UCSD-AML1 (cell line): Measurements from ENCODE around the gene HES5.
A peak's percentile ranks its signal among the peaks of the same experiment; 100 is the strongest.

Source experiments
- DNase-seq: peaks from one replicate; lab custom pipeline; 2025; ENCODE audit not compliant: unreplicated experiment; lab: John Stamatoyannopoulos, UW

HES5 gene

DNA sequence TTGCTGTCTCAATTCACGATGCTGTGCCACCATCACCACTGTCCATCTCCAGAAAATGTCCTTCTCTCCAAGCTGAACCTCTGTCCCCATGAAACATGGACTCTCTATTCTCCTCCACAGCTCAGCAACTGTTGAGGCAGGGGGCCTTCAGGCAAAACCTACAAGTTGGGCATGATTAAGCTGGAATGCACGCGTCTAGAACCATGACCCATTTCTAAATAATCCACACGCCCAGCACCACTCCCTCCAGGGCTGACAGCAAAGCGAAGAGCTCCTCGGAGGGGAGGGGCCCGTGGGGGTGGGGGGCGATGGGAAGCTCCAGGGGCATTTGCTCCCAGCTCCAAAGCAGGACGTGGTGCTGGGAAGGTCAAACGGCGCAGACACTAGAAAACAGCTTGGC is 3.3 kb upstream of the HES5 start:
- DNase-seq: no peak

DNA sequence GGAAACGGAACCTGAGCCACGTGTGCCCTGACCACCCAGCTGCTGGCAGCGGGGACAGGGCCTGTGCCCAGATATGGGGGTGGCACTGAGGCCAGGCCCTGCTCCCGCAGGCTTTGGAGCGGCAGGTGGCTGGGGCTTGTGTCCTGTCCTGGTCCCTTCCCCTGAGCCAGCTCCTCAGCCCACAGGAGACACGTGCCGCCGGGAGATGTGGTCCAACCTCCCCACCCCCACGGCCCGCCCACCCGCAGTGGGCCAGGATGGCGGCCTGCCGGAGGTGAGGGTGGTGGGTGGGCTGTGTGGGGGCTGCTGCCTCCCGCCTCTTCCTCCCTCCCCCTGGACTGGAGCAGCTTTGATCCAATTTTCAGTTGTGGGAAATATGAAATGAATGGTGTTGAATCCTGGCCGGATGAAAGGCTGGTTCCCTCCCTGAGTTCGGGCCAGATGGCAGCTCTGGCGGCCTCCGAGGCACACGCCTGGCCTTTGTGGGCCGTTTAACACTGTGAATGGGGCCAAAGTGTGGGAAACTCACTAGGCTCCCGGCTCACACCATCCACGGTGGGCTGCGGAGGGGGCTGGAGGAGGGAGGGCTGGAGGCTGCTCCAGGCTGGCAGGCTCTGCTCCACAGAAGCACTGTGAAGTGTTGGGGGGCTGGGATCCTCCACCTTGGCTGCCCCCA is 2.6 kb upstream of the HES5 start:
- no peak for DNase-seq

- peak; percentile 68 for DNase-seq
These were observed 674 bp upstream of the HES5 start for GRCh38 chr1:2530513-2531361.

- no peak for DNase-seq
These were observed 888 bp downstream of the HES5 start for GRCh38 chr1:2528966-2529783.

DNA sequence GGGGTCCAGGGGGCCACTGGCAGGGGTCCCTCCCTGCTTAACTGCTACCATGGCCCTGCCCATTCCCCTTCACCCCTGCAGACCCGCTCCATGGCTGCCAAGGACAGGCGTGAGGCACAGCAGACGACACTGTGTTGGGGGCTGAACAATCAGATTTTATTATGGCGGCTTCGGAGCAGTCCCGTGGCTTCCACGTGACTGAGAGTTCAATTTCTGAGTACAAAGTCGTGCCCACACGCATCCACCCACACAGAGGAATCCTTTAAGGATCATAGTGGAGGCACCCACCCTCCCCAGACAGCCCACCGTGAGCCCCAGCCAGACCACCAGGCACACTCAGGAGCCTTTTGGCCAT is 1.5 kb downstream of the HES5 start:
- no peak for DNase-seq

DNA sequence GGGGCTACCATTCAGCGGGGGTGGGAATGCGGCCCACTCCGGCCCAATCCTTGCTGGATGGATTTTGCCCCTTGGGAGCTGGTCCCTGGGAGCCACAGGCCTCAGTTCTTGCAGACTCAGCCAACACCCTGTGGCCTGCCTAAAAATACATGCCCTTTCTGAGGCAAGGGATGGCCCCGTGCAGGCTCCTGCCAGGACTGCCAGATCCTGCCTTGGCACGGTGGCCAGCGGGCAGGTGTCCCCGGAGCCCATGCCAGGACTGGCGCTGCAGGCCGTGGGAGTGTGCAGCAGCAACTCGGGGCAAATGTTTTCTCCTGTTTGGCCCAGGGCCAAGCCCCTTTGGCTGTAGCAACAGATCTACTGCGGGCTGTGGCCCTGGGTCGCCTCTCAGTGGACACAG is 2.0 kb downstream of the HES5 start:
- DNase-seq: no peak

- DNase-seq: no peak
These were observed 2.6 kb downstream of the HES5 start for GRCh38 chr1:2527556-2527860.

GRCh38 chr1:2526824-2527555 is 3.1 kb downstream of the HES5 start:
- DNase-seq: no peak

- DNase-seq: peak; percentile 93
These were observed 3.9 kb downstream of the HES5 start, which contains the start of gene PANK4 for GRCh38 chr1:2525920-2526823. PANK4 (minus strand) TSS chr1:2526596; CDS start chr1:2526587, 9 bp downstream.

- no peak for DNase-seq
These were observed 4.5 kb downstream of the HES5 start for GRCh38 chr1:2525572-2525919.

DNA sequence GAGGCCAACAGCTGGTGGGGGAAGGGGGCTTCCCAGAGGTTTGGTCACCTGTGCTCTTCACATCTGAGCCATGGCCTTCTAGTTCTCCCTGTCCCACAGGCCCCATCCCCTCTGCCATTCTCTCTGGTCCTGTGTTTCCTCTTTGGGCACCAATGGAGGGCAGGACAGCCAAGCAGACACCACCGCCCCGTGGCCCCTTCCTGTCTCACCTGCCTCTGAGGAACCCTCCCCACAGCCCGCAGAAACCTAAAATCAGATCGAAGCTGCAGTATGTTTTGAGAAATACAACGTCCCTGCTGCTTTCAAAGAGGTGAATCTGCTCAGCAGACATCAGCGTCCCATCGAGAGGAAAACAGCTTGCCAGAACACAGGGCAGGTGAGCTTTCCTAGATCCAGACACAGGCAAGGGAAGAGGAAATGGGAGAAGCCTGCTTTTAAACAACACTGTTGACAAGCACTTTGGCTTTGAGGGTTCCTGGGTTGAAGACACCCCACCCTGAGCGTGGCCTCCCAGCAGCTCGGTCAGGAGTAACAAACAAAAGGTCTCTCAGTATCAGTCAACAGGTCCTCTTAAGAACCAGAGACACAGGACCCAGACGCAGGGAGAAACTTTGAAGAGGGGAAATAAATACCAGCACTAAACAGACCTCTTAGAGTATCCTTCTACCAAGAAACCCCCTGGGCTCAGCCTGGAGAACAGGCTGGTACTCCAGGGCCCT is 6.0 kb downstream of the HES5 start:
- DNase-seq: no peak

- no peak for DNase-seq
These were observed 6.7 kb downstream of the HES5 start for GRCh38 chr1:2523191-2523890.

- no peak for DNase-seq
These were observed 7.8 kb downstream of the HES5 start for GRCh38 chr1:2522230-2522629.

- no peak for DNase-seq
These were observed 9.3 kb downstream of the HES5 start for GRCh38 chr1:2520806-2521205.

DNA sequence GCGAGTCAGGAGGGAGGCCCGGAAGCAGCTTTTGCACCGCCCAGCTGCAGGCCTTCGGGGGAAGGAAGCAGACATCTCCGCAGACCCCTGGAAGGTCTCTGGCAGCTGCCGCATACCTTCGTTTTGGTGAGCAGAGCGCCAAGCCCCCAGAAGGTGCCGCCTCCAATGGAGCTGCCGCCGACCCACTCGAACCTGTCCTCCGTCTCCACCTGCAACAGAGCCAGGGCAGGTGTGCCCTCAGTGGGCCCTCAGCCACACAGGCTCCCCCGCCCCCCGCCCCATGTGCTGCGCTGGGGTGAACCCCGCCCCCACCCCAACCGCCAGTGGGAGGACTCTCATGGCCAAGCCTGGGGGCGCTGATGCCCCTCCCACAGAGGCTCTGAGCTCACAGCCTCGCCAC is 9.9 kb downstream of the HES5 start:
- no peak for DNase-seq

DNA sequence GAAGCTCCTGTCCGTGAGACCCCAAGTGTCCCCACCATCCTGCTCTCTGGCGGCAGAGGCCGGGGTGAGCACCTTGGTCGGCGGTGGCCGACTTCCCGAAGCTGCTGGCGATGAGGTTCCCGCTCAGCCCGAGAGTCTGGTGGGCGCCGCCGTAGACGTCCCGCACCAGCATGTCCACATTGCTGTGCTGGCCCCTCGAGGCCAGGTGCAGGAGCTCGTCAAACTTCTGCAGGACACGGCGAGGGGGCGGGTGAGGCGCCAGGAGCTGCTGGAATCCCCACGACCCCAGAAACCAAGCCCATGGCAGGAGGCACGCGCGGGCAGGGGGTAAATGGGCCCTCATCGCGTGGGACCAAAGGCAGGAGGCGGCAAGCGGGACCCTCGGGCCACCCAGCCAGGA is 10.3 kb downstream of the HES5 start:
- no peak for DNase-seq

DNA sequence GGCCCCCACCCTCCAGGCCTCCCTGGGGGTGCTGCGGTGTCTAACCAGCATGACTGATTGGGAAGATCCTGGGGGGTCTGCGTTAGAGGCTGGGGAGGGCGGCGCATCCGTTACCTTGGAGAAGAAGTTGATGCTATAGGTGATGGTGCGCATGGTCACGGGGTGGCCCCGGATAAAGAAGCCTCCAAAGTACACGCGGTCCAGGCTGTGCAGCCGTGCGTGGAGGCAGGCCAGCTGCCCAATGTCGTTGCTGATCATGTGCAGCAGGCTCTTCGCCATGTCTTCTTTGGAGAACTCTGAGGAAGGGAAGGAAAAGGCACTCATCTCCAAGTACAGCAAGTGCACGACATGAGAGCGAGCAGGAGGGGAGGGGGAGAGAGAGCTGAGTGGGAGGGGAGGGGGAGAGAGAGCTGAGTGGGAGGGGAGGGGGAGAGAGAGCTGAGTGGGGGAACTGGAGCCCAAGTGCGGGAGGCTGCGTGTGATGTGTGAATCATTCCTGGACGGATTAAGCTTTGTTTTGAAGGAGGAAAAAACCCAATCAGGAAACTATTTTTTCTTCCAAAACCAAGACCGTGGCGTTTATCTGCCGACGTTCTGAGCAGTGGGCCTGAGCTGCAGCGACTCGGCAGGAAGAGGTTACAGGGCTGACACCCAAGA is 10.9 kb downstream of the HES5 start:
- DNase-seq: no peak

GRCh38 chr1:2518528-2518927 is 11.5 kb downstream of the HES5 start:
- no peak for DNase-seq

DNA sequence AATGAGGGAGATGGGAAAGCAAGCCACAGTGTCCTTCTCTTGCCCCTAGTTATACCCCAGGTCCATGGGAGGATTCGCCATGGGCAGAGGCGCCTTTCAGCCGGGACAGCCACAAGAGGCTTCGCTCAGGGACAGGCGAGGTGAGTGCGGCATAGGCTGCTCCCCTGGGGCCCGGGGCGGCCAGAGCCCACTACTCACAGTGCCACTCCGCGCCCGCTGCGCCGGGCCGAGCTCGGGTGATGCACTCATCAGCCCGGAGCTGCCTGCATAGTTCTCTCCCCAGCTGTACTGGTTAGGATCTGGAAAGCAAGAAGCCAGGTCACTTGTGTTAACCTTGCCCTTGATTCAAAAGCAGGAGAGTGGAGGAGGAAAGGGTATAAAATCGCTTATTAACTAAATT is 12.1 kb downstream of the HES5 start:
- no peak for DNase-seq
